ENCODE results near the gene CDH13.

DNA sequence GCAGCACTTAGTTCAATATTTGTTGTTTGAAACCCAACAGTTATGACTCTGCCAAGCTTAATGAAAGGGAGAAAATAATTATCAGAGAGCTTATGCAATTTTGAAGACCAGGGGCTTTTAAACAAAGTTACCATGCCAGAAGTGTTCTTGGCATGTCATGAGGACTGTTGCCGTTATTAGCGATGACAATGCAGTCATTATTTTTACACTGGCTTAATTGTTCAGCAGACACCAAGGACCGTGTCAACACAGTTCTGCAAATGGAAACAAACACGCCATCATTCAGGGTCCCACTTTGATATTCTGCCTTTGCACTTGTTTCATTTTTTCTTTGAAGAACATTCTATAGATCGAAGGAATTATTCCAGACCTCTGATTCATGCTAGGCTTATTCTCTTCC lies 518.5 kb downstream of the CDH13 start:
- TF ChIP-seq CTCF (conservative IDR thresholded peaks at IDR 0.05) (no peak), ZFX (IDR thresholded peaks at IDR 0.05) (no peak)
